Measurements from ENCODE around the gene SMYD3. TPM values are rescaled to one million over a fixed set of nuclear protein-coding genes. Genes with fewer than 3 reads are reported as not detected.

SMYD3 gene
- total RNA-seq, 3 donors from 2014 or later, result 16.8 to 28.8 (median 19.5) TPM

GRCh38 chr1:246121533-246121932 is 385.5 kb downstream of the SMYD3 start:
- H3K4me1 ChIP-seq, result no peaks in the 10 kb centered on the region
- H3K4me3 ChIP-seq, result no peak overlapping the region
- DNase-seq (ENCODE audit: low spot score in 2 of 2), result no peak
- H3K9me3 ChIP-seq, result no peaks in the 10 kb centered on the region
- no peak overlapping the region for H3K27ac ChIP-seq
- intact Hi-C loops (cut with DNase I; ENCODE audit: low total_unique reads), result no loop called here
- no peak for TF ChIP-seq POLR2AphosphoS5 (IDR thresholded peaks at IDR 0.05)
- no peak for TF ChIP-seq CTCF (IDR thresholded peaks at IDR 0.05)
- TF ChIP-seq POLR2A (IDR thresholded peaks at IDR 0.05), result no peak
- no peaks in the 10 kb centered on the region for H3K27me3 ChIP-seq
- H3K36me3 ChIP-seq, result no peaks in the 10 kb centered on the region

GRCh38 chr1:246117066-246117791 is 389.9 kb downstream of the SMYD3 start:
- H3K27me3 ChIP-seq, result no peaks in the 10 kb centered on the region
- no peaks in the 10 kb centered on the region for H3K36me3 ChIP-seq
- TF ChIP-seq CTCF (IDR thresholded peaks at IDR 0.05) (peak in 2 of 3 donors; percentile 13 to 48), POLR2A (IDR thresholded peaks at IDR 0.05) (no peak), POLR2AphosphoS5 (IDR thresholded peaks at IDR 0.05) (no peak)
- H3K4me3 ChIP-seq, result no peak overlapping the region
- intact Hi-C loops (cut with DNase I; ENCODE audit: low total_unique reads), result no loop called here
- no peaks in the 10 kb centered on the region for H3K9me3 ChIP-seq
- no peaks in the 10 kb centered on the region for H3K4me1 ChIP-seq
- H3K27ac ChIP-seq, result no peak overlapping the region
- DNase-seq (ENCODE audit: low spot score in 2 of 2), result no peak

- H3K36me3 ChIP-seq, result no peaks in the 10 kb centered on the region
- H3K27me3 ChIP-seq, result no peaks in the 10 kb centered on the region
- TF ChIP-seq CTCF (IDR thresholded peaks at IDR 0.05) (no peak), POLR2AphosphoS5 (IDR thresholded peaks at IDR 0.05) (no peak), POLR2A (IDR thresholded peaks at IDR 0.05) (no peak)
- intact Hi-C loops (cut with DNase I; ENCODE audit: low total_unique reads), result no loop called here
- H3K4me1 ChIP-seq, result no peaks in the 10 kb centered on the region
- H3K9me3 ChIP-seq, result no peaks in the 10 kb centered on the region
- DNase-seq (ENCODE audit: low spot score in 2 of 2), result no peak
- H3K27ac ChIP-seq, result no peak overlapping the region
- H3K4me3 ChIP-seq, result no peak overlapping the region
Observed at GRCh38 chr1:246114369-246114768, 392.7 kb downstream of the SMYD3 start.

GRCh38 chr1:246113555-246114095 is 393.5 kb downstream of the SMYD3 start:
- H3K27ac ChIP-seq, result no peak overlapping the region
- no peaks in the 10 kb centered on the region for H3K36me3 ChIP-seq
- H3K9me3 ChIP-seq, result no peaks in the 10 kb centered on the region
- intact Hi-C loops (cut with DNase I; ENCODE audit: low total_unique reads), result no loop called here
- no peaks in the 10 kb centered on the region for H3K27me3 ChIP-seq
- H3K4me1 ChIP-seq, result no peaks in the 10 kb centered on the region
- TF ChIP-seq POLR2A (IDR thresholded peaks at IDR 0.05) (no peak), CTCF (IDR thresholded peaks at IDR 0.05) (no peak), POLR2AphosphoS5 (IDR thresholded peaks at IDR 0.05) (no peak)
- DNase-seq (ENCODE audit: low spot score in 2 of 2), result no peak
- no peak overlapping the region for H3K4me3 ChIP-seq

- no peak for DNase-seq (ENCODE audit: low spot score in 2 of 2)
- H3K4me3 ChIP-seq, result no peak overlapping the region
- H3K4me1 ChIP-seq, result no peaks in the 10 kb centered on the region
- H3K9me3 ChIP-seq, result no peaks in the 10 kb centered on the region
- no peaks in the 10 kb centered on the region for H3K27me3 ChIP-seq
- no peak overlapping the region for H3K27ac ChIP-seq
- H3K36me3 ChIP-seq, result no peaks in the 10 kb centered on the region
- TF ChIP-seq CTCF (IDR thresholded peaks at IDR 0.05) (no peak), POLR2A (IDR thresholded peaks at IDR 0.05) (no peak), POLR2AphosphoS5 (IDR thresholded peaks at IDR 0.05) (no peak)
- intact Hi-C loops (cut with DNase I; ENCODE audit: low total_unique reads), result no loop called here
Observed at GRCh38 chr1:246111570-246111969, 395.5 kb downstream of the SMYD3 start.
